Activated CD8-positive, alpha-beta memory T cell treated with anti-CD3 and anti-CD28 coated beads, Interleukin-2, amount 50 U/mL, for 1 hour (primary cell): ENCODE data around the gene NFIX.

Source experiments
- DNase-seq: peaks from one replicate; pipeline ENCODE4 v3.0.0-alpha.2; 2020; ENCODE audit errors: extremely low read depth

NFIX gene

DNA sequence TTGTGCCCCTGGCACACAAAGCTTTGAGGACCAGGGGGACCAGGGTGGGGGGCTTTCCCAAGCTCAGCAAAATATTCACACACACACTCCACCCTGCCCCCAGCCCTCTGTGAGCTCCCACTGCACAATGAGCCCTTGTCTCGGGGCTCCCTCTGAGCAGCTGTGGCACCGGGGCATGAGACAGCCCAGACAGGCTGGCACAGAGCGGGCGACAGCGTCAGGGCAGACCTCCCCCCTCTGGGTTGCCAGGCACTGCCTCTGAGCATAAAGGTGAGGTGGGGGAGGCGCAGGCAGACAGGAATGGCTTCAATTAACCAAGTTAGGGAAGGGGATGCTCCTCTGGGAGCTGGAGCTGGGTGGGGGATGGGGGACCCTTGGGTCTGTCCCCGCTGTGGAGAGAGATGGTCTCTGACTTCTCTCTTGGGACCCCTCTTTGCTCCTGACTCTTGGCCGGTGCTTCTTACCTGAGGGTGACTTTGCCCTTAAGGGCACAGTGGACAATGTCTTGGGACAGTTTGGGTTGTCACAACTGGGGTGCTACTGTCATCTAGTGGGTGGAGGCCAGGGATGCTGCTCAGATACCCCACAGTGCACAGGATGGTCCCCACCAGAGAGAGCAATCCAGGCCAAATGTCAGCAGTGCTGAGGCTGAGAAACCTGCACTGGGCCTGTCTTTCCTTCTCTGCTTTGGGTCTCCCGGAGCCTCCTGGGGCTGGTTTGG, 77.1 kb downstream of the NFIX start:
- DNase-seq: no peak

DNA sequence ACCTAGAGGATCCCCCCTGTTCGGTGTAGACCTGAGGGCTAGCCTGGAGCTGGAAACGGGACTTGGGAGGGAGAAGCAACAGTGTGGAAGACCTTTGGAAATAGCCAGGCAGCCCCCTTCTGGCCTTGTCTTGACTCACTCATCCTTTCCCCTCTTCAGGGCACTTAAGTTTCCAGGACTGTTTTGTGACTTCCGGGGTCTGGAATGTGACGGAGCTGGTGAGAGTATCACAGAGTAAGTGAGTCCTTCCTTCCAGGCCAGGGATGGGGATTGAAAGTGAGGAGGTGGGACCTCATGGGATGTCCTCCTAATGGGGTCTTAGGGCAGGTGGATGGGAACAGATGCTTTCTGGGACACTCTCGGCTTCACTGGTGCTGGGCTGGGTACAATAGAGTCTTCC, 78.0 kb downstream of the NFIX start:
- DNase-seq: no peak

DNA sequence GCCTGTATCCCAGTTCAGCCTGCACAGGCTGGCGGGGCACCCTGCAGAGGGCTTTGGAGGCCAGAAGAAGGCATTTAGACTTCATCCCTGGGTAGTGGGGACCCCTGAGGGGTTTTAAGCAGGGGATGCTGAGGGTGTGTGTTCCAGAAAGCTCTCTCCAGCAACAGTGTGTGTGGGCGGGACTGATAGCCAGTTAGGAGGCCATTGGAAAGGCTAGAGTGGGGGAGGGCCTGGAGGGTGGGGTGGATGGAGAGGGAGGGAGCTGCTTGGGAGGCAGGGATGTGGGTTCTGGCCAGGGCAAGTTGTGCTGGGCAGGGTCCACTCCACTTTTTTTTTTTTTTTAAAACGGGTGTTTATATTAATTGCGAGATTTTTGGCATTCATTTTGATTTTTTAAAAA, 79.1 kb downstream of the NFIX start:
- no peak for DNase-seq

DNA sequence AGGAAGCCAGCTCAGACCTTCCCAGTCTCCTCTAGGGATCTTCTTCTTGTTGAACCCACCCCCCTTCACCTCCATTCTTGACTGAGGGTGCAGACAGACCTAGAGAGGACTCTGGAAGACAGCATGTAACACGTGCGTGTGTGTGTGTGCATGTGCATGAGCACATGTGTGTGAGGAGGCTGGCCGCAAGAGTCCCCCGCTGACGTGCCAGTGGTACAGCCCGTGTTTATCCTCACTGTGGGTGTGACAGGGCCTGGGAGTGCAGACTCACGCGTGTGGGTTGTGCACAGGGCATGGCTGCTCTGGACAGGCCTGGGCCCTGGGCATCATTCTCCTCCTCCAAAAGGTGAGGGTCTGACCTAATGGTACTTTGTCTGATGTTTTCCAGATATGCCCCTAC, 81.0 kb downstream of the NFIX start:
- no peak for DNase-seq

DNA sequence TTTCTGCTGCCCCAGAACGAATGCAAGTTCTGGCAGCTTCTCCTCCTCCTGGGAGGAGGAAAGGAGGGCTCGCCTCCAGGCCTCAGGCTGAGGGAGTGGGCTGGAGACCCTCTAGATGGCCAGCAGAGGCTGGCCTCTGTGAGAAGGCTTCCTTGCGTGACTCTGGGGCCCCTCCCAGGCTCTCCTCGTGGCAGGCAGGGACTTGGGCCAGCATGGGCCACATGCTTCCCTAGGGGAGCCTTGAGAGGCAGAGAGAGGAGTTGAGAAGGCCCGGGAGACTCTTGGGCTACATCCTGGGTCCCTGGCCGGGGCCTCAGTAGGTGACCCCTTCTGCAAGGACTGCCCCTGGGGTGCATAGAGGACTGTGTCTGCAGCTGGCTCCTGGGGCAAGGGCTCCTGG, 81.5 kb downstream of the NFIX start:
- DNase-seq: no peak

DNA sequence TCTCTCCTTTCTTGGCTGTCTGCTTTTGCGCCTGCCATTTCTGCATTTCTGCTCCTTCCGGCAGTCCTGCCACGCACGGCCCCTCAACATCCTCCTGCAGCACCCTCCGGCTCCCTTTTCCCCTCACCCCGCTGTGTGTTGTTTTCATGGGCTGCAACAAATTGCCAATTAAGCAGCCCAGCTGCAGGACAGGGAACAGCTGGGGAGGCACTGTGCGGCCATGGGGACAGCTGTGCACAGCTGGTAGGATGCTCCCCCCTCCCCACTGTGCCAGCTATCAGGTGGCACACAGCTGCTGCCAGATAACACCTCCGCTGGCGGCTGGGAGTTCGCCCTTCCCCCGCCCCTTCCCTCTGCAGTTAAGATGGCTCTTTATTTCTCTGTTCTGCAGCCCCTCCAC, 82.0 kb downstream of the NFIX start:
- no peak for DNase-seq

DNA sequence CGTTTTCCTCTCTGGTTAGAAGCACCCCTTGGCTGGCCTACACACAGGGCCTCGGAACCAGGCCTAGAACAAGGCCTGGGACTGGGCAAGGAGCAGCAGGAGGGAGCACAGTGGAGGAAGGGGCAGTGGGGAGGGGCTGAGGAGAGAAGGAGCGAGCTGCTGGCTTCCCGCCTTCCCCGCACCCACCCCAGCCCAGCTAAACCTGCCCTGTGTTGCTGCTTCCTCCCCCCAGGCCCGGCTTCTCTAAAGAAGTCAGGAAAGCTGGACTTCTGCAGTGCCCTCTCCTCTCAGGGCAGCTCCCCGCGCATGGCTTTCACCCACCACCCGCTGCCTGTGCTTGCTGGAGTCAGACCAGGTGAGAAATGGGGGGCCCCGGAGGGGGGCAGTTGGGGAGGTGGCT, 83.1 kb downstream of the NFIX start:
- no peak for DNase-seq

DNA sequence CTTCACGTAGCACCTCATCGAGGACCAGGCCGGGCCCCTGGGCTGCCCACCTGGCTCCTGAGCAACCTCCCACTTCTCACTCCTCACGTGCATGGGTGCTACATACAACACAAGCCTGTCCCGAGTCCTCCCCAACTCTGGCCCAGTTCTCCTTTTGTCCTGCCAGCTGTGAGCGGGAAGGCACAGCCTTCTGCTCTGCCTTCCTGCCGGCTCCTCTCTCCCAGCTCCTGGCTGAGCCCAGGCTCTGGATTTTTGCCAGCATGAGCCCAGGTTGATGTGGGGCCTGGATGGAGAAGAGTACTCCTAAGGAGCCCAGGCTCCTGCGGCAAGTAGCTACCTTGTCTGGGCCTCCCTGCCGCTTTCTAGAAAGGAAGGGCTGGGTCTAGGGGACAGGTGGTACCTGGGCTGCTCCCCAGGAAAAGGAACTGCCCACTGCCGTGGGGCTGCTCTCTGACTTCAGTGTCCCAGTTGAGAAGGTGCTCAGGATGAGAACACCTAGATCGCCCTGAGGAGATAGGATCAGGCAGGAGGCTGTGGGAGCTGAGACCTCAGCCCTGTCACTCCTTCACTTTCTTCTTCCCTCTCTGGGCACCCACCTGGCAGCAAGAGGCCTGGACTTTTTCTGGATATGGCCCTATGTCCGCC, 83.7 kb downstream of the NFIX start:
- no peak for DNase-seq

DNA sequence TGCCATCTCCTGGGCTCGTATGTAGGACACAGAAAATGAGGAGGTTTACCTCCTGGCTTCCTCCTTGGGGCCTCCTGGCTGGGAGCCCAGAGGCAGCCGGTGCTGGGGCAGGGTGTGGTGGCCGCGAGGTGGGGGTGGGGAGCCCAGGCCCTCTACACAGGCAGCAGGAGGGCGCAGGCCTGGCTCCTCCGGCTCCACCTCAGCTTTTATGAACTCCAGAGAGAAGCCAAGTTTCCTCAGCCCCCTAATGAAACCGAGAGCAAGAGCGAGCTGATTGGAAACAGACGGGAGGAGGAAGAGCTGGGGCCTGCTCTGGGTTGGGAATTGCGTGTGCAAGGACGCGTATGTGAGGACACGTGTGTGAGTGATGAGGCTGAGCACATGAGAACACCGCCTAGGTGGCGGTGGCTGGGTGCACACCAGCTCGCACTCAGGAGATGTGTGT, 84.3 kb downstream of the NFIX start:
- DNase-seq: no peak

DNA sequence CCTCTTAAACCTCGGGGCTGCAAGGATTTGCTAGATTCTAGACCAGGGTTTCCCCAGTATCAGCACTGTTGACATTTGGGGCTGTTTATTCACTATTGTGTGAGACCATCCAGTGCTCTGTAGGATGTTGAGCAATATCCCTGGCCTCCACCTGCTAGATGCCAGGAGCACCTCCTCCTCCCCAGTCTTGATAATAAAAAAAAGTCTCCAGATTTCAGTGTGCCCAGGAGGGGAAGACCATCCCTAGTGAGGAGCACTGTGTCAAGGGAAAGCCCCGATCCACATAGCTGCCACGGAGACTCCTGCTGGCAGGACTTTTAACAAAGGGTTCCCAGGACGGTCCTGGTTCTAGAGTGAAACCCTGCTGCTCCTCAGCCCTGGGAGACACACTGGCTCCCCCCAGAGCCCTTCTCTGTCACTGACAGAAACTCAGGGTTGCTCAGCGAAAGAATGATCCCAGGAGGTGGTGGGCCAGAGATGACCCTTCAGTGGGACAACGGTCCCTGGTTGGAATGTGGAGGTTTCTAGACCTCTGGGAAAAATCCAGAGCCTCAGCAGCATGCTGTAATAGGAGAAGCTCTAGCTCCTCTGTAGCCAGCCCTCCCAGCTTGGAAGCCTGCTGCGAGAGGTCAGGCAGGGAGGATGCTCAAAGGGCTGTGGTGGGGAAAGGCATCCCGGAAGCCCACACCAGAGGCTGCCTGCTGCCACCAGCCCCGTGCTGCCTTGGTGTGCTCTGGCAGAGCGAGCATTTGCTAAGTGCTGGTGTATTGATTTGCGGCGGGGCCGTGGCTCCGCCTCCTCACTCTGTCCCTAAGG, 87.1 kb downstream of the NFIX start:
- DNase-seq: no peak

DNA sequence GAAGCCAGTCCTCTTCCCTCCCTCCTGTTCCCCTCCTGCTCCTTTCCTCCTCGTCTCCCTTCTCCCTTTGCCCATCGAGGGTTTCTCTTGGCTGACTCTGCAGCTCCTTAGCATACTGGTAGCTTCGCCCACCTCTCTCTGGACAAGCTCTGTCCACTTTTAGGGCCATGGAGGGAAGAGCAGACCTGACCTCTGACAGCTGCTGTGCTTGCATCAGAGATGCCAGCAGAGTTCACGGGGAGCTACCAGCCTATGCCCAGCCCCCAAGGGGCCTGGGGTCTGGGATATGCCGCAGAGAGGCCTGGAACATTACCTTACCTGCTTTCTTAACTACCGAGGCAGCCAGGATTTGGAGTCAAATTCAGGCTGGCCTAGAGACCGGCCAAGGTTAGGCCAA, 87.7 kb downstream of the NFIX start:
- no peak for DNase-seq

DNA sequence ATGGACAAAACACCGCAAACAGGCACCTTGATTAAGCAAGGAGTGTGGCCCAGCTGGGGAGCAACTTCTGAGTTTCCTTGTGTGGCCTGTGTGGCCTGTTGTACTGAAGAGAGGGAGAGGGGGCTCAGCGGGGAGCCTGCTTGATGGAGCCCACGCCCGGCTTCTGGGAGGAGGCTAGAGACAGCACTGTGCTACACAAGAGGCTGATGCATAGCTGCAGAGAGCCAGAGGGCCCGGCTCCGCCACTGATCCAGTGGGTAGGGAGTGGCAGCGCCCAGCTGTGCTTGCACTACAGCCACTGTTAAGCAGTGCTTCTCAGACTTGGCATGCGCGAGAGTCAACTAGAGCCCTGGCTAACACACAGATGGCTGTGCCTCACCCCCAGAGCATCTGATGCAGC, 88.4 kb downstream of the NFIX start:
- no peak for DNase-seq

DNA sequence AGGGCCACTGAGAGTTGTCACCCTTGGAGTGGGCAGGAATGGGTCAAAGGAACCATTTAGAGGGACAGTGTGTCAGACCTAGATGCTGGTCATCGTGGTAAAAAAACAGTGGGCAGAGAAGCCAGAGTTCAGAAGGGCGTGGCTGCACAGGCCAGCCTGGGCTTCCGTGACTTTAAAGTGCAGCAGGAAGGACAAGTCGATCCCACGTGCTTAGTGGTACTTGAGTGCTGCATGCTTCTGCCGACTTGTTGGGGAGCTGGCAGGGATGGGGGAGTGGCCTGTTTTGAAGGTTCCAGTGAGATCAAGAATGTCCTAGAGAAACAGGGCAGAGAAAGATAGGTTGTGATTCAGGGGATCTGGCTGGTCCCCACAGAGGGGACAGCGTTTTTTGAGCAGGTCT, 90.4 kb downstream of the NFIX start:
- no peak for DNase-seq

DNA sequence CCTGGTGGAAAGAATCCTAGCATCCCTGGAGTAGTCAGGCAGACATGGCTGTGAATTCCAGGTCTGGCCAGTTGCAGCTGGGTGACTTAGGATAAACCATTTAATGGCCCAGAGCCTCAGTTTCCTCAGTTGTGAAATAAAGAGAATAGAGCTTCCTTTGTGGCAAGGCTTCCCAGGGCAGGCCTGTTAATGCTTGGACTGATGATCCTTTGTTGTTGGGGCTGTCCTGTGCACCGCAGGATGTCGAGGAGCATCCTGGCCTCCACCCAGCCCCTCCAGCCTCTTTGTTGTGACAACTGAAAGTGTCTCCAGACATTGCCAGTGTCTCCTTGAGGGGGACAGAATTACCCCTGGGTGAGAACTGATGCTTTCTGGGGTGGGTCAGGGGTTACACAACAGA, 91.1 kb downstream of the NFIX start:
- no peak for DNase-seq

DNA sequence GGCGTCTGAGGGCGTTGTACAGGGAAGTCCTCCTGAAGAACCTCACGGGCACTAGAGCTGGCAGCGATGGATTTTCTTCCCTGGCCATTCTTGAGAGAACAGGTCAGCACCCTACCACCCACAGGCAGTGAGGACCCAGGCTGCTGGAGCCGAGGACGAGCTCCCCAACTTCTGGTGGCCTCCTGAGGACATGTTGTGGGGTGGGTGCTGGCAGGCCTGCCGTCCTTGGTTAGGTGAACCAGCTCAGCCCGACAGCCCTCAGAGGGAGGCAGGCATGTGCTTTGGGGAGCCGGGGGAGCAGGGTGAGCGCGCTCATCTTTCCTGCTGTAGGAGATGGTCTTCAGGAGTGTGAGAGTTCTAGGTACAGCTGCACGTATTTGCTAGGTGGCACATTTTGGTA, 92.0 kb downstream of the NFIX start:
- no peak for DNase-seq

DNA sequence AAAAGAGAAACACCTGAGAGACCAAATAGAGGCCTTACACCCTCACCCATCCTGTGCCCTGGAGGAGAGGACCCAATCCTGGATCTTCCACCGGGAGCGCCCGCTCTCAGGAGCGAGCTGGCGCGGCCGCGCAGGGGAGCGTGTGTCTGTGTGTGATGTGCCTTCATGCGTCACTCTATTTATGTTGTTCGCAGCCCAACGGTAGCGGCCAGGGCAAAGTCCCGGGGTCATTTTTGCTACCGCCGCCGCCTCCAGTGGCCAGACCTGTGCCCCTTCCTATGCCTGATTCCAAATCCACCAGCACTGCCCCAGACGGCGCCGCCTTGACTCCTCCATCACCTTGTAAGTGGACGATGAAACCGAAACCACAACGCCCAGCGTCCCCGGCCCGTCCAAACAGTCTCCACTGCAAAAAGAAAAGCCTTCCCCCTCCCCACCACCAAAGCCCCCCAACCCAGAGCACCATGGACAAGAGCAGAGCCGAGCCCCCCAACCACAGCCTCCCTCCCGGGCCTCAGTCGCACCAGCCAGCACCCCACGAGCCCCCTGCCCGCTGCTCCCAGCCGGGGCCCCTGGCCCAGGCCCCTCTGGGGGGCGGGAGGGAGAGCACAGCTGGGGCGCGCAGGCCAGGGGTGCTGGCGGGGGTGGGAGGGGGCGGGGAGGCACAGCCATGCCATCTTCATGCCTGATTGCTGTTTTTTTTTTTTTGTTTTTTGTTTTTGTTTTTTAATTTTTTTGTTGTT, 92.7 kb downstream of the NFIX start:
- DNase-seq: no peak

DNA sequence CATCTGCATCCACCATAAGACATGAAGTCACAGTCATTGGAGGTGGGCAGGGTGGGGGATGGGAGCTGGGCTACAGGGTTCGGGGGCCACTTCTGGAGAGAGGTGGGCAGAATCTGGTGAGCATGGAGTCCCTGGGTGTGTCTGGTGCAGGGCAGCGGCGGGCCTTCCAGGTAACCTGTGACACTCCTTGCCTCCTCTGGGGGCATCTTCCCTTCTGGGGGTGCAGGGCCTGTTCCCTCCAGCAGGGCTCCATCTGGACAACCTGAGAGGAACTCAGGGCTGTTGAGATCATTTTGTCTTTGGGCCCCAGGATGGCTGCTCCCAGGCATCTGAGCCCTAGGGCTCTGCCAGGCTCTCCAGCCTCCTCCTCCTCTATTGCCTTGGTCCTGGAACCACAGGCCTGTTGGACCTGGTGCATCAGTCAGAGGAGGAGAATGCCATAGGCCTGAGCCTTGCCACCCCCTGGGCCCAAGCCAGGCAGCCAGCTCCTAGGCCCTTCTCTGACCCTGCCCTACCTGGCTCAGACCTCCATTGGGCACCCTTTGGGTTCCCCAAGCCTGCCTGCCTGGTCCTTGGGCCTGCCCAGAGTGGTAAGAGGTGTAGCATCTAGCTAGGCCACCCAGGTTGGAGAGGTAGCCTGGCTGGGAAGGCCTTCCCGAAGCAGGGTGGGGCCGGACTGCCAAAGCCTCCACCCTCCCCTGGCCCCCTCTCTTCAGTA, 94.0 kb downstream of the NFIX start:
- DNase-seq: no peak

DNA sequence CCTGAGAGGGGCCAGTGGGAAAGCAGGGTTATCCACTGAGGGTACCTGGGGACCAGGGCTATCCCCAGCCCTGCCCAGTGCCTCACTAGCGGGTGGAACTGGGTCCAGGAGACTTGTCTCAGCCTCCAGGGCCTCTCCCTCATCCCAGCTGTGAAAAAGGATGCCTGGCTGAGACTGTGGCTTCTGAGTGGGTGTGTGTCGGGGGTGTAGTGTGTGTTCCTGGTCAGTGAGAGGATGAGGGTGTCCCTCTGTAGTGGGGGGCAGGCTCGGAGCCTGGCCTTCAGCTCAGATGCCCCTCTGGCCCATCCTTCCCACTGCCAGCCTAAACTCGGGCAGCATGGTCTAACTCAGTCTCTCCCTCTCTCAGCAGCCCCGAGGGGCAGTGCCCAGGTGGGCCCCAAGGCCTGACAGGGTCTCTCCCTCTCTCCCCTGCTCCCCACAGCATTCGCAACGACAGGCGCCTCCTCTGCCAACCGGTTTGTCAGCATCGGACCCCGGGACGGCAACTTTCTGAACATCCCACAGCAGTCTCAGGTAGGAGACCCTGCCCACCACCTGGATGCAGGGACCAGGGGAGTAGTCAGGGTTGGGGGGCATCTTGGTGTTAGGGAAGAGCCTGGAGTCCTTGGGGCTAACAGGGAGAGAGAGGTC, 94.7 kb downstream of the NFIX start:
- no peak for DNase-seq

DNA sequence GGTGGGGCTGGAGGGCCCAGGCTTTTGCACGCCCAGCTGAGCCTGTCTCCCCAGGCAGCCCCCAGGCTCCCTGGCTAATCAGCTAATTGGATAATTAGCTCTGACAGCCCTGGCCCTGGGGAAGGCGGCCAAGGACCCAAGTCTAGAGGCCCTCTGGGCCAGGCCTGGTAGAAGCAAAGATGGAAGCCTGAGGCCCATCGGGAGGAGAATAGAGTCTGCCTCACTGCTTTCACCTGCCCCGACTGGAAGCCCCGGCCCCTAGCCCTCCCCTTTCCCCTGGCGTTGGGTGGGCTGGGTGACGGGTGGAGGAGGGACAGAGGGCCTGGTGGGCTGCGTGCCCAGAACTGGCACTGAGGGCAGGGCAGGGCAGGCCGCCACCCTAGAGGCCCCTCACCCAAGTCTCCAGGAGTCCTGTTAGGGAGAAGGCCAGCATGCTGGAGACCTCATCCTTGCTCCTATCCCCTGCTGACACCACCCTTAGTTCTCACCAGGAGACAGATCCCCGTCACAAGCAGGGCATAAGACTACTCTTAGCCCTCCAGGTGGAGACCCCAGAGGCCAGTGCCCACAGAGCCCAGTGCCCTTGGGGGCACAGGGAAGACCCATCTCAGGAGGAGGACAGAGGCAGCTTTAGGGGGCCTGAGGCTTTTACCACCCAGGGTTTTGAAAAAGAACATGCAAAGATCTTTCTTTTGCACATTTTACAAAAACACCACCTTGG, 95.4 kb downstream of the NFIX start:
- no peak for DNase-seq

DNA sequence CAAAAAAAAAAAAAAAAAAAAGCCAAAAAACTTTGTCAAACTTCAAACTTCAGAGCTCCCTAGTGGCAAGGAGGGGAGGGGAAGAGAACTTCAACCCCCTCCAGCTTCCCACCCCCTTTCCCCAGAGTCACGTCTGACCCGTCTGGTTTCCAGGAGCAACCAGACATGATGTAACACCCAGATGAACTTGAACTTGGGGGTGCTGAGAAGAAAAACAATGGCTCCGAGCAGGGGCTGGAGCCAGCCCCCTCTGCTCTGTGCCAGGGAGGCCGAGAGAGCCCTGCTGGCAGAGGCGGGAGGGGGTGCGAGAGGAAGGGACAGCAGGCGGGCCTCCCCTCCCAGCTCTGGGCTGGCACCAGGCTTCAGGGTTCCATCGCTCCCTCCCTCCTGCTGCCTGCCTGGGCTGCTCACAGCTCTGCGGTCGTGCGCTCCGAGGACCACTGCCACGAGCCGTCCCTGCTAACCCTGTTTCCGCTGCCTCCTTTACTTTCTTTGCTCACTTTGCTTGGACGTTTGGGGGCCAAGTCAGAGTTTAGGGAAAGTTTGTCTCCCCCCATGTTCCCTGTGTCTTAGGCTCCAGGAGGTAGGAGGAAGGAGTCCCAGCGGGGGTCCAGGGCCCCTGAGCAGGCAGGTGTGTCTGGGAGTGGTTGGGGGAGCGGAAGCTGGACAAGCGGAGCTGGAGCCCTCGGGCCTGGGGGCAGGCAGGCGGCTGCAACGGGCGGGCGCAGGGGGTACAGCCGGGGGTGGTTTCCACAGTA, 96.3 kb downstream of the NFIX start:
- DNase-seq: no peak
